Activated naive CD4-positive, alpha-beta T cell treated with anti-CD3 and anti-CD28 coated beads for 36 hours (primary cell): ENCODE measurements around the gene TENM4. TPM values are rescaled to one million over a fixed set of nuclear protein-coding genes. Genes with fewer than 3 reads are reported as not detected.

Experiments used
- CTCF ChIA-PET: fragments of 350-600 bp; sonication (Branson Sonifier 250); formaldehyde crosslinking; loops from one replicate; lab custom pipeline; 2021; ENCODE audit warnings: antibody characterized with exemption; lab: Charles Lee
- DNase-seq: peaks from one replicate; pipeline ENCODE4 v3.0.0-alpha.2; 2020
- H3K27ac Mint-ChIP-seq: one replicate; pipeline ENCODE4 v1.8.0; 2021; ENCODE audit warnings: mild to moderate bottlenecking, mixed read lengths
- H3K27me3 Mint-ChIP-seq: one replicate; pipeline ENCODE4 v1.8.0; 2021; ENCODE audit warnings: low read depth, mixed read lengths
- H3K36me3 Mint-ChIP-seq: one replicate; pipeline ENCODE4 v1.8.0; 2021; ENCODE audit warnings: low read depth, mixed read lengths
- H3K4me1 Mint-ChIP-seq: one replicate; pipeline ENCODE4 v1.8.0; 2021; ENCODE audit warnings: low read depth, mixed read lengths
- H3K4me3 Mint-ChIP-seq: one replicate; pipeline ENCODE4 v1.8.0; 2021; ENCODE audit warnings: mild to moderate bottlenecking, moderate library complexity, mixed read lengths
- H3K9me3 Mint-ChIP-seq: one replicate; pipeline ENCODE4 v1.8.0; 2021; ENCODE audit warnings: mixed read lengths
- intact Hi-C: fragments of 100-400 bp; cut with micrococcal nuclease; formaldehyde crosslinking; loops from one replicate; pipeline ENCODE4 v1.15.1; 2023
- total RNA-seq, 2 experiments: library from RNA; stranded (reverse); gene quantifications; one replicate each; pipeline ENCODE4 v1.2.3, GENCODE V29; 2021

Gene TENM4
- total RNA-seq, 2 experiments from 2014 or later, result not detected

DNA sequence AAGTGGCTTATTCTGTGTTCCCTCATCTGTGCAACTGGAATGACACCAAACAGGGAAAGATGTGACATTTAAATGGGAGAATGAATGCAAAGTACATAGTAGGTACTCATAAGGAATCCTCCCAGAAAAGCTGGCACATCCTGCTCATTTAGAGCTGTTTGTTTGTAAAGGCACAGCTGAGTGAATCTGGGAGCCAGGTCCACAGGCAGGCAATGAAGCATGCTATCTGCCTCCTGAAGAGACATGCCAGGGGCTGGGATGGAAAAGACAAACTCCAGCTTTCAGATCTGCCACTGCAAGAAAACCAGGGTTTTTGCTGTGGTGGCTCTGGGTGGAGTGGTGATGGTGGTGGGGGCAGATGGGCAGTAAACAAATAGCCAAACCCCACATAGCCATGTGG lies 150.1 kb downstream of the TENM4 start:
- no peaks in the 10 kb centered on the region for H3K36me3 Mint-ChIP-seq
- H3K27ac Mint-ChIP-seq, result no peak overlapping the region
- H3K4me3 Mint-ChIP-seq, result no peak overlapping the region
- H3K27me3 Mint-ChIP-seq, result peaks cover 5% of the 10 kb centered on the region
- no peaks in the 10 kb centered on the region for H3K9me3 Mint-ChIP-seq
- DNase-seq, result no peak
- intact Hi-C loops, result no loop called here
- no peaks in the 10 kb centered on the region for H3K4me1 Mint-ChIP-seq
- CTCF ChIA-PET, result no interaction called here

DNA sequence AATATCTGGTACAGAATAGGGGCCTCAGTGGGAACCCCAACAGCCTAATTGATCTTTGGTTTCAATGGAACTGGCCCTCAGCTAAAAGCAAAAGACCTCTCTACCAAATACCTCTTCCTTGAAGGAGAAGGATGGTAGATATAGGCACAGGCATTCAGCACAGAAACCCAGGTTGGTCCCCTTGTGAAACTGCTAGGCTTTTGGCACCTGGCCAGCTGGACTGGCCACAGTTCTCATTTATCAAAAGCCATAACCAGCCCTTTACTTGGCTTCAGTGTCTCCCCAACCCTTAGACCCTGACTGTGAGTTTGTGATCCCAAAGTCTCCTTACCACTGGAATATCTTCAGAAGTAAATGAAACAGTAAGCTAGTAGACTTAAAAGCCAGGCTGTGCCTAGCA lies 152.9 kb downstream of the TENM4 start:
- H3K27ac Mint-ChIP-seq, result no peak overlapping the region
- peaks cover 5% of the 10 kb centered on the region for H3K27me3 Mint-ChIP-seq
- CTCF ChIA-PET, result interaction anchor here (0.6 kb wide), 1 partner anchor 37 kb away, joined by 3 read pairs; no protein-coding TSS in a partner anchor
- H3K9me3 Mint-ChIP-seq, result no peaks in the 10 kb centered on the region
- no peak for DNase-seq
- no peaks in the 10 kb centered on the region for H3K36me3 Mint-ChIP-seq
- intact Hi-C loops, result no loop called here
- H3K4me1 Mint-ChIP-seq, result no peaks in the 10 kb centered on the region
- no peak overlapping the region for H3K4me3 Mint-ChIP-seq

DNA sequence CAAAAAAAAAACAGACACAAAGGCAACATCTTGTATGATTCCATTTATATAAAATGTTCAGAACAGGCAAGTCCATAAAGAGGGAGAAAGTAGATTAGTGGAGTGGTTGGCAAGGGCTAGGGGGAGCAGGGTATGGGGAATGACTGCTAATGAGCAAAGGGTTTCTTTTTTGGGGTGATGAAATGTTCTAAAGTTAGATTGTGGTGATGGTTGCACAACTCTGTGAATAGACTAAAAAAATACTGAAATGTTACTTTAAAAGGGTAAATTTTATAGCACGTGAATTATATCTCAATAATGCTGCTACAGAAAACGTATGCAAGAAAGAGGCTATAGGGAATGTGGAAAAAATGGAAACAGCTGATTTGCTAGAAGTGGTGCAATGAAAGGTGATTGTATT lies 155.1 kb downstream of the TENM4 start:
- CTCF ChIA-PET, result no interaction called here
- Mint-ChIP-seq H3K4me1 (no peaks in the 10 kb centered on the region), H3K4me3 (no peak overlapping the region), H3K27ac (no peak overlapping the region), H3K36me3 (no peaks in the 10 kb centered on the region), H3K27me3 (peaks cover 2% of the 10 kb centered on the region), H3K9me3 (no peaks in the 10 kb centered on the region)
- DNase-seq, result no peak
- intact Hi-C loops, result no loop called here

DNA sequence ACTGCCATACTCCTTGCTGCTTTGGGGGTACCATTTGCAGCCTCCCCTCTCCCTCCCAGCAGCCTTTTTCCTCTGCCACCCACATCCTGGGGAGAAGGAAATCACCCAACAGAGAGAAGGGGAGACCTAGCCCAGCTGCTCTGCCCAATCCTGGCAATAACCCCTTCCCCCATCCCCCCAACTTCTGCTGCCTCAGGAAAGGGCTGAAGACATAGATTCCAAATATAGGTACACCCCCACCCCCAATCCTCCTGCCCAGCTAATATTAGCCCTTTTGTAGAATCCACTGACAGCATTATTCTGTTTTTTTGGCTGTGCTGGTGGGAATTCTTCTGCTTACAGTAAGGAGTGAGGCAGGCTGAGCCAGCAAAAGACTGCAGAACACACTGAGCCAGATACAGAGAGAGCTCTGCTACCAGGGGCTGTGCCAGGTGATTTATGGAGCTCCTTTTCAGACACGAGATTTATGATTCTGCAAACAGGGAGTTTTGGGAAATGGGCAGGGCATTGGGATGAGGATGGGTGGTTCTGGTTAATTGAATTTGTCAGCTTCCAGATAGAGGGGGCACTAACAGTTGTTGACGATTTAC lies 164.0 kb downstream of the TENM4 start:
- Mint-ChIP-seq H3K4me3 (no peak overlapping the region), H3K4me1 (no peaks in the 10 kb centered on the region), H3K36me3 (no peaks in the 10 kb centered on the region), H3K9me3 (no peaks in the 10 kb centered on the region), H3K27me3 (no peaks in the 10 kb centered on the region), H3K27ac (no peak overlapping the region)
- no peak for DNase-seq
- intact Hi-C loops, result no loop called here
- CTCF ChIA-PET, result no interaction called here

DNA sequence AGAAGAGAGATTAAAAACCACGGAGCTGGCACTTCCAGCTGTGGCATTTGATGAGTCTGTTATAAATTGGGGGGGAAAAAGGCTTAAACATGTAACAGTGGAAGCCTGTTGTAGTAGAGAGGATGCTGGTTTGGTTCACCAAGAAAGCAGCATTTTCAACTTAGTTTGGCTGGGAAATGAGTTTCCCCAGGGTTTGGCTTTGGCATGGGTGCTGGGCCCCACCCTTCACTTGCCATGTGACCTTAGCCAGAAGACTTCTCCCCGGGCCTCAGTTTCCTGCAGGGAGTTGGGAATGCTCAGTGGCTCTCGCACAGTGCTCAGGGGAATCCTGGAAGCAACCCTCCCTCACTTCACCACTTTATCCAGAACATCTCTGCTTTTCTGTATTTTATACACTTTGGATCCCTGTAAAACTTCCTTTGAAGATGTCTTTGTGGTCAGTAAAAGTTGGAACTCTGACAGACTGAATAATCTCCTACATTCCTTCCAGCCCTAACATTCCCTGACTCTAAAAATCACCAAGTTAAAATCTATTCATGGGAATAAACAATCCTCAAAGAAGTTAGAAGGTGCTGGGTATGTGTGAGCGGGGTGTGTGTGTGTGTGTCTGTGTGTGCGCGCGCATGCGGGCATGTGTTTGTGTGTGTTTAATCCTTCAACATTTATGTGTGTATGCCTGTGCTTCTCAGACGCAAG lies 166.0 kb downstream of the TENM4 start:
- H3K27me3 Mint-ChIP-seq, result no peaks in the 10 kb centered on the region
- no peak overlapping the region for H3K27ac Mint-ChIP-seq
- intact Hi-C loops, result no loop called here
- CTCF ChIA-PET, result no interaction called here
- H3K4me1 Mint-ChIP-seq, result no peaks in the 10 kb centered on the region
- DNase-seq, result no peak
- no peaks in the 10 kb centered on the region for H3K9me3 Mint-ChIP-seq
- no peaks in the 10 kb centered on the region for H3K36me3 Mint-ChIP-seq
- H3K4me3 Mint-ChIP-seq, result no peak overlapping the region

DNA sequence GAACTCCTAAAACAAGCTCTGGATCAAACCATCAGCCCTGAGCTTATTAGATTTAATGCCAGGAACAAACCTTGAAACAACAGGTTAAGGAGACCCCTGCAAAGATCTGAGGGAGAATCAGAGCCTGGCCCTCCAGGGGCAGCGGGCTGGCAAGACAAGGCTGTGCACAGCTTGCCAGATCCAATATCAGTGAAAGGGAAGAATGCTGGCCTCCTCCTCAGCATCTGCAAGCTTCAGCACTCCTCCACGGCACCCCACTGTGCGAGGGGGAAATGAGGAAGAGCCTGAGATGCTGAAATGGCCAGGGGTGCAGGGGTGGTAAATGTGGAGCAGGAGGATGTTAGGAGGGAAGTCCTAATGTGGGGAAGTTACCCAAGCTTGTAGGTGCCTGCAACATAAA lies 167.0 kb downstream of the TENM4 start:
- intact Hi-C loops, result no loop called here
- no peak overlapping the region for H3K4me3 Mint-ChIP-seq
- H3K9me3 Mint-ChIP-seq, result no peaks in the 10 kb centered on the region
- no peaks in the 10 kb centered on the region for H3K36me3 Mint-ChIP-seq
- H3K27me3 Mint-ChIP-seq, result no peaks in the 10 kb centered on the region
- no peak for DNase-seq
- H3K4me1 Mint-ChIP-seq, result no peaks in the 10 kb centered on the region
- H3K27ac Mint-ChIP-seq, result no peak overlapping the region
- CTCF ChIA-PET, result no interaction called here

DNA sequence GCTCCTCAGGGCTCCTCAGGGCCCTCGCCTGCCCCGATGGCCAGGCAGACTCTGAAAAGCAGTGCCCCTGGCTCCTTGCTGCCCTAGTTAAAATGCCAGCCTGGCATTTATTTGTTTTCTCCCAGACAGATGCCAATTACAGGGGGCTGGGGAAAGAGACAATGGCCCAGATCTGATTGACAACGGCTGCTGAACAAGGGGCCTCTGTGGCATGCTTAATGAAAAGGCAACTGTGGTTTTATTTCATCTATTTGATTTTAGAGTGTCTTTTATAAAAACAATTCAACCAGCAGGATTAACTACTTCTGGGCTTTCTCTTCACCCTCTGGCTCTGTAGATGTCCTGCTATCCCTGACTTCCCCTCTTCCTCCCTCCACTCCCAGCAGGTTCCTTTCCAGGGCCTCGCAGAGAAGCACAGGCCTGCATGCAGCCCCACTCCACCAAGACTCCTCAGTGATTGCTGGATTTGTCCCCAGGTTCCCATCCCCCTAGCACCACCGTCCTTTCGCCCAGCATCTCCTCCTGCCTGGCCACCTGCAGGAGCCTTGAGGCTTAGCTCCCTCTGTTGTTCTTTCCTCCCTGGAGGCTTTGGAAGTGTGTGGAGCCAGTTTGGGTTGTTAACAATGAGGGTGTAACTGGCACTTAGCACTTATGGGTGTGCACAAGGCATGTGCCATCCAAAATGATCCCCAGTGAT lies 171.1 kb downstream of the TENM4 start:
- H3K36me3 Mint-ChIP-seq, result no peaks in the 10 kb centered on the region
- intact Hi-C loops, result no loop called here
- no peak for DNase-seq
- no peak overlapping the region for H3K27ac Mint-ChIP-seq
- H3K27me3 Mint-ChIP-seq, result no peaks in the 10 kb centered on the region
- CTCF ChIA-PET, result no interaction called here
- H3K4me1 Mint-ChIP-seq, result no peaks in the 10 kb centered on the region
- no peak overlapping the region for H3K4me3 Mint-ChIP-seq
- no peaks in the 10 kb centered on the region for H3K9me3 Mint-ChIP-seq

DNA sequence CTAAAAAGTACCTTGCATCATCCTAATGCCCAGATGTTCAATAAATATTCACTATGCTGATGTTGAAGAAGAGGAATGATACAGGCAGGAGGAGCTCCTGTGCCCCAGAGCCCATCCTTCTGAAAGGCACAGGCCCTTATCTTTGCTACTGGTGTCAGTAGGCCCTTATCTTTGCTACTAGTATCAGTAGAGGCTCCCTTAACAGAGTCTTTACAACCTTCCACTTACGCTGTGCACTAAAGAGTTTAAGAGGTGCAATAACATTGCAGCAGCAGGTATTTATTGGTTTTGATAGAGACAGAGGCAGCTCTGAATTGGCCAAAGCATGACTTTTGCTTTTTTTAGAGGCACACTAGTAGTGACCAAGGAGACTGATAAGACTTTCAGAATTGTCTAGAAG lies 174.4 kb downstream of the TENM4 start:
- H3K36me3 Mint-ChIP-seq, result no peaks in the 10 kb centered on the region
- CTCF ChIA-PET, result no interaction called here
- H3K9me3 Mint-ChIP-seq, result no peaks in the 10 kb centered on the region
- H3K27me3 Mint-ChIP-seq, result no peaks in the 10 kb centered on the region
- no peak overlapping the region for H3K4me3 Mint-ChIP-seq
- no peak for DNase-seq
- H3K27ac Mint-ChIP-seq, result no peak overlapping the region
- intact Hi-C loops, result no loop called here
- H3K4me1 Mint-ChIP-seq, result no peaks in the 10 kb centered on the region

DNA sequence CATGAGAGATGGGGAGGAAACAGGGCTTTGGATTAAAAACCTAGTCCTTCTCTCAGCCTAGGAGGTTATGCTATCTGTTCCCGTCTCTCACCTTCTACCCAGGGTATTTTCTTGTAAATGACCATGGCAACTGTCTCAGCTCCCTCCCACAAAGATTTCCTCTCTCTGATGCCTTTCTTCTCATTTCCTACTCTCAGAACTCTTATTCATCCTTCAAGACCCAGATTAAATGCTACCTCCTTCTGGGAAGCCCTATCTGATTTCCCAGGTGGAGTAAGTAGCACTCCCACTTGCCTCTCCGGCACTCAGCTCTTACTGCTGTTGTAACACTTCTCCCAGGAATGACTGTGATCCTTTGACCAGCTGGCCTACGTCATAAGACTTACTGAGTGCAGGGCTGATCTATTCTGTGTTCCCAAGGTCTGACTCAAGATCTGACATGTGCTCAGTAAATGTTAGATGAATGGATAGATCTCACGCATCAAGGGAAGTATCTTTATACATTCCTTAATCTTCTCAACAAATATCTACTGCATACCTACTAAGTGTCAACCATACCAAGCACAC lies 175.0 kb downstream of the TENM4 start:
- CTCF ChIA-PET, result no interaction called here
- Mint-ChIP-seq H3K4me3 (no peak overlapping the region), H3K9me3 (no peaks in the 10 kb centered on the region)

DNA sequence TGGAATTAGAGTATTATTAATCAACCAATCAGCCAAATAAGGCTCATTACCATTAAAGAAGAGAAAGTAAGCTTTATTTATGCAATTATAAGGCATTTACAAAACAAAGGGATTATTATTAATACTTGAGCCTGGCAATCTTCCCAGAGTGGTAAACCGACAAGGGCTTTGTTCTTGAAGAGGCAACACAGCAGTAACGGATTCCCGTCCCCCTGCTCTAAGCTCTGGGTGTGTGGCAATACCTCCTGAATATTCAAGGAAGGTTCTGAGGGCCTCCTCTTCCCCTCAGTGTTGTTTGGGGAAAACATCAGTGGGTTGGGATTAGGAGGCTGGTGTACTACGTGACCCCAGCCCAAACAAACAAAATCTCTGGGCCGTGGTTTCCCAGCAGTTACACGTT lies 176.5 kb downstream of the TENM4 start:
- no peaks in the 10 kb centered on the region for H3K9me3 Mint-ChIP-seq
- no peaks in the 10 kb centered on the region for H3K27me3 Mint-ChIP-seq
- no peaks in the 10 kb centered on the region for H3K4me1 Mint-ChIP-seq
- H3K27ac Mint-ChIP-seq, result no peak overlapping the region
- no peak overlapping the region for H3K4me3 Mint-ChIP-seq
- H3K36me3 Mint-ChIP-seq, result no peaks in the 10 kb centered on the region
- CTCF ChIA-PET, result no interaction called here
- DNase-seq, result no peak
- intact Hi-C loops, result no loop called here

More for the DNA sequence above, 175.0 kb downstream of the TENM4 start:
- H3K36me3 Mint-ChIP-seq, result no peaks in the 10 kb centered on the region
- no peak for DNase-seq
- H3K27me3 Mint-ChIP-seq, result no peaks in the 10 kb centered on the region
- no peaks in the 10 kb centered on the region for H3K4me1 Mint-ChIP-seq
- H3K27ac Mint-ChIP-seq, result no peak overlapping the region
- intact Hi-C loops, result no loop called here

DNA sequence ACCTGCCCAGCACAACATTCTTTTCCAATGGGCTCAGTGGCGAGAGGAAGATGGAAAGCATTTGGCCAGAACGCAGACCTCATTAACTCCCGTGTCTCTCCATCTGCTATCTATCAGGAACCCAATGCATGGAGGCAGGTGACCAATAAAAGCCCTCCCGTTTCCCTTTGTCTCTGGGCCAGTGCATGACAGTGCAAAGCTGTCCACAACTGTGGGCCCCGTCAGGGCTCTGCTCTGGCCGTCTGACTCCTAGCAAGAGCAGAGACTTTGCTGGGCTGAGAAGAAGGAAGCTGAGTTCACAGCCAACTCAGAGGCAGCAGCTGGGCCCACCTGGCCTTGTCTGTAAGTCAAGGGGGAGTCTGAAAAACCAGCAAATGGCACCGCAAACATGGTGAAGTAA lies 177.8 kb downstream of the TENM4 start:
- Mint-ChIP-seq H3K27me3 (no peaks in the 10 kb centered on the region), H3K27ac (no peak overlapping the region), H3K9me3 (no peaks in the 10 kb centered on the region), H3K4me3 (no peak overlapping the region), H3K4me1 (no peaks in the 10 kb centered on the region), H3K36me3 (no peaks in the 10 kb centered on the region)
- DNase-seq, result no peak
- CTCF ChIA-PET, result no interaction called here
- intact Hi-C loops, result no loop called here

DNA sequence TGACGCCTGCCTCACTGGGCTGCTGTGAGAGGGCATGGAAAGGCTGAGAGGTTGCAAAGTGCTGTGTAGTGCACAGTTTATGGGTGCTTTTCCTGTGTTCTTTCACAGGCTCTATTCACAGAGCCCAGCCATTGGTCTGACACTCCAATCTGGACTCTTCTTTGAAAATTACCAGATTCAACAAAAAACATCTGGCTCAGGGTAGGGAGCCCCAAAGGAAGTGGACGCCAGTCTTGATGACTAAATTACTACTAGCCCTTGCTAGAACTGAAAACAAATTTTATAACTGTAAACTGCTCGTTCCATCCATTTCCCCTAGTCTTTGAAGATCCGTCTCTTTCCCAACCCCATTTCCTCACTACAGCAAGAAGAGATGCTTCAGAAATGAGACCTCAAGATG lies 178.6 kb downstream of the TENM4 start:
- intact Hi-C loops, result no loop called here
- H3K27me3 Mint-ChIP-seq, result no peaks in the 10 kb centered on the region
- H3K27ac Mint-ChIP-seq, result no peak overlapping the region
- no peak for DNase-seq
- CTCF ChIA-PET, result no interaction called here
- H3K4me3 Mint-ChIP-seq, result no peak overlapping the region
- no peaks in the 10 kb centered on the region for H3K9me3 Mint-ChIP-seq
- no peaks in the 10 kb centered on the region for H3K36me3 Mint-ChIP-seq
- H3K4me1 Mint-ChIP-seq, result no peaks in the 10 kb centered on the region

DNA sequence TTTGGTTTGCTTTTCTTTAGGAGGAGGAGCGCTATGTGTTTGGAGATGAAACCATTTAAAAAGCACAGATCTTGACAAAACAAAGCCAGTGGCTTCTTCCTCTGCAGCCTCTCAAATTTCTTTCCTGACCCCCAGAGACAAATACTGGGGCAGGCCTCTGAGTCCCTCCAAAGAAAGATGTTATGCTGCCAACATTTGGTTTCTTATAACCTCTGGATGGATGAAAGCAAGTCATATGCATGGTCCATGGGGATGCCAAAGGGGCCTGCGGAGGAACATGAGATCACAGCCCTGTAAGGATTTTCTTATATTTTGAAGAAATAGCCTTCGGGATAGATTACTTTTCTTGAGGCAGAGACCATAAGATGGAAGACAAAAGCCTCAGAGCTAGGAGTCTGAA lies 179.1 kb downstream of the TENM4 start:
- no peaks in the 10 kb centered on the region for H3K9me3 Mint-ChIP-seq
- no peak overlapping the region for H3K4me3 Mint-ChIP-seq
- no peak for DNase-seq
- H3K36me3 Mint-ChIP-seq, result no peaks in the 10 kb centered on the region
- intact Hi-C loops, result no loop called here
- CTCF ChIA-PET, result no interaction called here
- H3K27me3 Mint-ChIP-seq, result no peaks in the 10 kb centered on the region
- no peaks in the 10 kb centered on the region for H3K4me1 Mint-ChIP-seq
- no peak overlapping the region for H3K27ac Mint-ChIP-seq
